ENCODE data around the gene ABT1.

ABT1 gene

GRCh38 chr6:26575494-26575939 lies 21.2 kb upstream of the ABT1 start:
- no peak for DNase-seq (ENCODE audit: low read depth in 2 of 2)

- DNase-seq (ENCODE audit: low read depth in 2 of 2) = no peak
These were observed 20.3 kb upstream of the ABT1 start for GRCh38 chr6:26576407-26576843.

- DNase-seq (ENCODE audit: low read depth in 2 of 2) = peak; percentile 63 to 84
These were observed 19.6 kb upstream of the ABT1 start for GRCh38 chr6:26576929-26577719.

GRCh38 chr6:26577720-26578072 lies 19.1 kb upstream of the ABT1 start:
- no peak for DNase-seq (ENCODE audit: low read depth in 2 of 2)

DNA sequence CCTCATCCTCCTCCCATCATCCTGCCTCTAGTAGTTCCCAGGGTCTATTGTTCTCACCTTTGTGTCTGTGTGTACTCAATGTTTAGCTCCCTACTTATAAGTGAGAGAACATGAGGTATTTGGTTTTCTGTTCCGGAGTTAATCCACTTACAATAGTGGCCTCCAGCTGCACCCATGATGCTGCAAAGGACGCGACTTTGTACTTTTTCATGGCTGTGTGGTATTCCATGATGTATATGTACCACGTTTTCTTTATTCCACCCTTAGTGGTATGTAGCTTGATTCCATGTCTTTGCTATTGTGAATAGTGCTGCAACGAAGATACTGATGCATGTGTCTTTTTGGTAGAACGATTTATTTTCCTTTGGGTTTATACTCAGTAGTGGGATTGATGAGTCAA lies 18.5 kb upstream of the ABT1 start:
- no peak for DNase-seq (ENCODE audit: low read depth in 2 of 2)

- DNase-seq (ENCODE audit: low read depth in 2 of 2) = no peak
These were observed 18.0 kb upstream of the ABT1 start for GRCh38 chr6:26578741-26579140.

DNA sequence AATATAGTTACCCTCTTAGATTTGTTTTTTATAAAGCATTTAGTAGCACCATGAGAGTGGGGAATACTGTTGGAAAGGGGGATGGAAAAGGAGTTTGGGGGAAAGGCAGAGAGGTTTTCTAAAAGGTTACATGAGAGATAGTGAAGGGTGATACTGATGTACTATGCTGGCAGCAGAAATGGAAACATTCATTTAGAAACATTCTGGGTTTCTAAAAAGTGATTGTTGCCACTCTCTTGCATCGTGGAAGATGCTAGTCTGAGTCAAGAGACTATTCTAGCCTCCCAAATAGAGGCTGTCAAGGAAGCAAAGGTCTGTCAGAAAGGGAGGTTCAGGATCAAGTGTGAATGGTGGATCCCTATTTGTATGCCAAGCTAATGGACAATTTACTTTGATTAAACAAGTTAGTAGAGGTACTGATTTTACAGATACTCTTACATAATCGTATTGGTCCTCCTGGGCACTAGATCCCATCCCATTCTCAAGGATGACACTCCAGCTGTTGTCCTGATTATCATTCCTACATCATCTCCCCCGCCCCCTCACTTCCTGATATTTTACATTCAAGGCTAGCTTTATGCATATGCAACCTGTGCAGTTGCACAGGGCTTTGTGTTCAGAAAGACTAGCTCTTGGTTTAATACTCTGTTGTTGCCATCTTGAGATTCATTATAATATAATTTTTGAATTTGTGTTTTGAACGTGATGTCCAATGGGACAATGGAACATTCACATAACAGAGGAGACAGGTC lies 15.4 kb upstream of the ABT1 start:
- no peak for DNase-seq (ENCODE audit: low read depth in 2 of 2)

DNA sequence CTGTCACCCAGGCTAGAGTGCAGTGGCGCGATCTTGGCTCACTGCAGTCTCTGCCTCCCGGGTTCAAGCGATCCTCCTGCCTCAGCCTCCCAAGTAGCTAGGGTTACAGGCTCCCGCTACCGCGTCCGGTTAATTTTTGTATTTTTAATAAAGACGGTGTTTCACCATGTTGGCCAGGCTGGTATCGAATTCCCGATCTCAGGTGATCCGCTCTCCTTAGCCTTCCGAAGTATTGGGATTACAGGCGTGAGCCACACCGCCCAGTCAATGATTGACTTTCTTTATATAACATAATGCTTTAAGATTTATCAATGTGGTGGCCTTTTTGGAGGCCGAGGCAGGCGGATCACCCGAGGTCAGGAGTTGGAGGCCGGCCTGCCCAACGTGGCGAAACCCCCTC lies 7.8 kb upstream of the ABT1 start:
- DNase-seq (ENCODE audit: low read depth in 2 of 2) = no peak

DNA sequence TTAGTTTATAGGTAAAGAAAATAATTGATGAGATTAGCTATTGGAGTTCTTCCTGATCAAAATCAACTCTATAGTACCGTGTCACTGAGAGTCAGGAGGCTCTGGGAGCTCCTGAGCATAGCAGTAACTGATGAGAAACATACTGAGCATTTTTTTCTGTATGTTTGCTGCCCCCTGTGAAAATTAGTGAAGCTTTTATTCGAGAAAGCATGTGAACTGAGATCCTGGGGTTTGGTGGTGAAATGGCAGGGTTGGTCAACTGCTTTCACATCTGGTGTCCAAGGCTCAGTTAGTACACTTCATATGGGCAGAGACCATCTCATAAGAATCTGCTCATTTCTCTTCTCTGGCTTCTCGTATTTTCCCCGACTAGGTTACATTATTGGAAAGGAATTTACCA lies 4.1 kb upstream of the ABT1 start:
- no peak for DNase-seq (ENCODE audit: low read depth in 2 of 2)

DNA sequence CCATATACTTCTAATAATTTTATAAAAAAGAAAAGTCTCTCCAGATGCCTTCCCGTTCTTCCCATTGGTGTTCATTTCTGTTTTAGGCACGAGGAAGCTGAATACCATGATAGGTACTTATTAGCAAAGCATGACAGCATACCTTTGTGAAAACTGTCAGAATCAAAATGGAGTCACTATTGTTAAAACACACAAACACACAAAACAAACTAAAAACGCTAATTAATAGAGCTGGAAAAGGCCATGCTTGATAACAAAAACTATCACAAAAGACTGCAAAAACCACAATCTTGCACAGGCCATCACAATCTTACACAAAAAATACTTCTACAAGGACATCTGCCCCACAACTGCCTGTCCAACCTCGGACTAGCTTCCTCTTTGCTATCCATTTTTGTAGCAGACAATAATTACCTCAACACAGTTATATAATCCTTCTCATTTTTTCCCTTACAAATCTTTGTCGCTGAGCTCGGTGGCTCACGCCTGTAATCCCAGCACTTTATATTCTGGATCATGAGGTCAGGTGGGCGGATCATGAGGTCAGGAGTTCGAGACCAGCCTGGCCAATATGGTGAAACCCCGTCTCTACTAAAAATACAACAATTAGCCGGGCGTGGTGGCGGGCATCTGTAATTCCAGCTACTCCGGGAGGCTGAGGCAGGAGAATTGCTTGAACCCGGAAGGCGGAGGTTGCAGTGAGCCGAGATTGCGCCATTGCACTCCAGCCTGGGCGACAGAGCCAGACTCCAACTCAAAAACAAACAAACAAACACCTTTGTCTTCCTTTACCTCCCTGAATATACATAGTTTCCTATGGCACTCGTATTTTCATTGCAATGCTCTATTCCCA lies 3.2 kb upstream of the ABT1 start:
- DNase-seq (ENCODE audit: low read depth in 2 of 2) = no peak

- DNase-seq (ENCODE audit: low read depth in 2 of 2) = no peak
These were observed 2.6 kb upstream of the ABT1 start for GRCh38 chr6:26594131-26594498.

GRCh38 chr6:26594730-26595632 lies 1.8 kb upstream of the ABT1 start:
- peak in 1 of 2 experiments; percentile 65 for DNase-seq (ENCODE audit: low read depth in 2 of 2)

- peak; percentile 76 to 85 for DNase-seq (ENCODE audit: low read depth in 2 of 2)
These were observed 984 bp upstream of the ABT1 start for GRCh38 chr6:26595669-26596269.

DNA sequence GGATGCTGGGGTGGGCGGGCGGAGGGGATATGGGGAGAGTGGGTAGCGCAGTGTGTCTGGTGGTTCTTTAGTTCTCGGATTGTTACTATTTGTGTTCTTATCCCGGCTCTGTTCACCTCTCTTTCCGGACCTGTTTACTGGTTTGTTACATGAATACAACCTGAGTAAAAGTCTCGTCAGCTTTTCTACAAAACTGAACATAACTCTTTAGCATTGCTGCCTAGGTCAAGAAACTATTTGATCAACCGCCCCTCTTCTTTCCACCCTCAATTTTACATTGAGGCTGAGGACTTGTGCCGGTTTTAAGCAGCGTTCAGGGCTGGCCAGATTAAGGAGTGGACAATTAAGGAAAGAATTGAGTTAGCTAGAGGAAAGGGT lies 625 bp downstream of the ABT1 start:
- no peak for DNase-seq (ENCODE audit: low read depth in 2 of 2)

DNA sequence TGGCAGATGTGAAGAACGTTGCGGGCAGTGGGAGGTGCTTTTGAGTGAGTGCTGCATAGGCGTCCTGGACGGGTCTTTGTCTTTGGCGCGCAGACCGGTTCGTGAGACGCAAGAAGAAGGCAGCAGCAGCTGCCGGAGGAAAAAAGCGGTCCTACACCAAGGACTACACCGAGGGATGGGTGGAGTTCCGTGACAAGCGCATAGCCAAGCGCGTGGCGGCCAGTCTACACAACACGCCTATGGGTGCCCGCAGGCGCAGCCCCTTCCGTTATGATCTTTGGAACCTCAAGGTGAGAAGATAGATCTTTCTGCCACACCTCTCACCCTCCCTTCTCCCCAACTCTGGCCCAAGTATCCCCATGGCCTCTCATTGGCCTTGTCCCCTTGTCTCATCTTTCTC lies 1.1 kb downstream of the ABT1 start:
- no peak for DNase-seq (ENCODE audit: low read depth in 2 of 2)

GRCh38 chr6:26598267-26598666 lies 1.5 kb downstream of the ABT1 start:
- no peak for DNase-seq (ENCODE audit: low read depth in 2 of 2)

DNA sequence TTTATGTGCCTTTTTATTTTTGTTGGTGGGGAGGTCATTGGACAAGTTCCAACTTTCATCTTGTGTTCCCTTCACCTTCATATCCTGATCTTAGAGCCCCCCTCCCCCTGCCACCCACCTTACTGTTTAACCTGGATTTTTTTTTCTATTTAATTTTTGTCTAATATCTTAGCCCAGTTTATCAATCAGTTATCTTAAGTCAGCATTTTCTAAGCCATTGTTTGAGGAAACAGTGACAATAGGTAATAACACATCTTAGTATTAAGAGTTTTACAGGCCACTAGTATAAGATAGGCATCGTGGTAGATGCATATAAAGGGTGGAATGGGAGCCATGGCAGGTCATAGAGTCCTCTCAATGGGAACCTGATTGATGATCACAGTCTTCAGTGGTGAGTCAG lies 2.4 kb downstream of the ABT1 start:
- no peak for DNase-seq (ENCODE audit: low read depth in 2 of 2)

- no peak for DNase-seq (ENCODE audit: low read depth in 2 of 2)
These were observed 2.8 kb downstream of the ABT1 start for GRCh38 chr6:26599591-26599990.

DNA sequence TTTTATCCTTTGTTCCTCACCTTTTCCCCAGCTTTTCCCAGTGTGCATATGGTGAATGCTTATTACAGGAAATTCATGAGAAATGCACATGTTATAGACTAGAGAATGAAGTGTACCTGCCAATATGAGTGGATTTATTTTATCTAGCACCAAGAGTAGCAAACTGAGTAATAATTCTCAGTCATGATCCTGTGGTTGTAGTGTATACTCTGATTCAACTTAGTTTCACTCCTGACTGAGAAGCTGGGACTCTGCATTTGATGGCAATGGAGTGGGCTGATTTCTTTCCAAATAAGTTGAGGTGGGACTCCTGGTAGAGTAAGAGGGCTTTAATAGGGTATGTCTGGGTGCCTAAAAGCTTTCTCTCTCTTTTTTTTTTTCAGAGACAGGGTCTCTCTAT lies 4.0 kb downstream of the ABT1 start:
- DNase-seq (ENCODE audit: low read depth in 2 of 2) = no peak

- no peak for DNase-seq (ENCODE audit: low read depth in 2 of 2)
These were observed 5.5 kb downstream of the ABT1 start for GRCh38 chr6:26602262-26602661.

- no peak for DNase-seq (ENCODE audit: low read depth in 2 of 2)
These were observed 7.3 kb downstream of the ABT1 start for GRCh38 chr6:26604026-26604425.

Data from stimulated activated CD4-positive, alpha-beta T cell treated with anti-CD3 and anti-CD28 coated beads, Interleukin-12 subunit alpha, Interleukin-12 subunit beta, amount 100 ng/mL, for 24 hours (primary cell).